HG03025 (cell line): ENCODE measurements around the gene CEMIP.

Source experiments
- ATAC-seq: cut with Tn5 transposase; IDR thresholded peaks from one replicate; pipeline ENCODE4 v1.9.1; 2021; ENCODE audit warnings: mild to moderate bottlenecking, moderate library complexity; ENCODE audit not compliant: unreplicated experiment, low FRiP score

The CEMIP gene

GRCh38 chr15:80778964-80779657 is at the start of gene CEMIP:
CEMIP (plus strand) TSS chr15:80779370; CDS start chr15:80873880, 94,510 bp downstream.
- no peak for ATAC-seq

GRCh38 chr15:80730387-80730786 is 48.8 kb upstream of the CEMIP start:
- no peak for ATAC-seq

GRCh38 chr15:80730926-80731325 is 48.2 kb upstream of the CEMIP start:
- no peak for ATAC-seq

- no peak for ATAC-seq
These were observed 47.0 kb upstream of the CEMIP start for GRCh38 chr15:80732167-80732566.

GRCh38 chr15:80732818-80733217 is 46.4 kb upstream of the CEMIP start:
- no peak for ATAC-seq

GRCh38 chr15:80733460-80733859 is 45.7 kb upstream of the CEMIP start:
- ATAC-seq = no peak

- ATAC-seq = no peak
These were observed 43.8 kb upstream of the CEMIP start for GRCh38 chr15:80735344-80735743.

GRCh38 chr15:80736560-80736959 is 42.6 kb upstream of the CEMIP start:
- ATAC-seq = no peak

GRCh38 chr15:80739919-80740318 is 39.3 kb upstream of the CEMIP start:
- ATAC-seq = no peak

- ATAC-seq = no peak
These were observed 37.1 kb upstream of the CEMIP start for GRCh38 chr15:80742081-80742480.

GRCh38 chr15:80743189-80743833 is 35.9 kb upstream of the CEMIP start:
- ATAC-seq = no peak

- ATAC-seq = no peak
These were observed 34.8 kb upstream of the CEMIP start for GRCh38 chr15:80744415-80744814.

GRCh38 chr15:80744826-80745225 is 34.3 kb upstream of the CEMIP start:
- ATAC-seq = no peak

GRCh38 chr15:80745888-80746287 is 33.3 kb upstream of the CEMIP start:
- no peak for ATAC-seq

- no peak for ATAC-seq
These were observed 31.7 kb upstream of the CEMIP start for GRCh38 chr15:80747317-80748053.

- ATAC-seq = no peak
These were observed 29.6 kb upstream of the CEMIP start for GRCh38 chr15:80749589-80749988.

GRCh38 chr15:80750575-80750974 is 28.6 kb upstream of the CEMIP start:
- ATAC-seq = no peak

GRCh38 chr15:80752204-80752603 is 27.0 kb upstream of the CEMIP start:
- no peak for ATAC-seq

GRCh38 chr15:80753161-80753560 is 26.0 kb upstream of the CEMIP start:
- ATAC-seq = no peak

- ATAC-seq = no peak
These were observed 25.2 kb upstream of the CEMIP start for GRCh38 chr15:80754014-80754413.

GRCh38 chr15:80755885-80756284 is 23.3 kb upstream of the CEMIP start:
- ATAC-seq = no peak
